Dendritic cell treated with granulocyte-macrophage colony-stimulating factor and Interleukin-4, amounts not matched to agents 40 ng/mL and 50 ng/mL, for 4 days (primary cell): ENCODE measurements around the gene KRTAP25-1.

Experiments
- H3K27ac Mint-ChIP-seq: one replicate; pipeline ENCODE4 v1.8.0; 2022; ENCODE audit warnings: mild to moderate bottlenecking, mixed read lengths
- H3K27me3 Mint-ChIP-seq: one replicate; pipeline ENCODE4 v1.8.0; 2022; ENCODE audit warnings: mild to moderate bottlenecking, mixed read lengths
- H3K36me3 Mint-ChIP-seq: one replicate; pipeline ENCODE4 v1.8.0; 2022; ENCODE audit warnings: low read depth, mixed read lengths
- H3K4me1 Mint-ChIP-seq: one replicate; pipeline ENCODE4 v1.8.0; 2022; ENCODE audit warnings: low read depth, mixed read lengths
- H3K4me3 Mint-ChIP-seq: one replicate; pipeline ENCODE4 v1.8.0; 2022; ENCODE audit warnings: mild to moderate bottlenecking, moderate library complexity, mixed read lengths
- H3K9me3 Mint-ChIP-seq: one replicate; pipeline ENCODE4 v1.8.0; 2022; ENCODE audit warnings: mixed read lengths
- intact Hi-C: fragments of 100-400 bp; cut with micrococcal nuclease; formaldehyde crosslinking; loops from one replicate; pipeline ENCODE4 v1.15.0; 2022

KRTAP25-1 gene

DNA sequence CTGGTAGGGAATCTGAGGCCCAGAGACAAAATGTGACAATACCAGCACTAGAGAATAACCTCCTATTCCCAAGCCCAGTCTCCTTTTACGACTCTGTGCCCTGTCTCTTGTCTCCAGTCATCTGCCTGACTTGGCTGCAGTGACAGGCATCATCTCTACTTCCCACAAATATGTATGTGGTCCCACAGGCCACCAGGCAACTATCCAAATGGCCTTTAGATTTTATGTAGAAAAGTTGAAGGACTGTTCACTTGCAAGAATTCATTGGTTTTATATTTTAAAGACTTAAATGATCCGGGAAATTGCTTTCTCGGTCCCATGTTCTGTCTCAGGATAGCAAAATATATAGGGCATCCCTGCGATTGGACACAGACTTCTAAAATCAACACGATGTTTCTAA, 18.2 kb downstream of the KRTAP25-1 start:
- no peak overlapping the region for H3K4me3 Mint-ChIP-seq
- no peaks in the 10 kb centered on the region for H3K27me3 Mint-ChIP-seq
- no peak overlapping the region for H3K27ac Mint-ChIP-seq
- H3K36me3 Mint-ChIP-seq = no peaks in the 10 kb centered on the region
- H3K9me3 Mint-ChIP-seq = peaks cover 2% of the 10 kb centered on the region
- intact Hi-C loops = no loop called here
- H3K4me1 Mint-ChIP-seq = no peaks in the 10 kb centered on the region

DNA sequence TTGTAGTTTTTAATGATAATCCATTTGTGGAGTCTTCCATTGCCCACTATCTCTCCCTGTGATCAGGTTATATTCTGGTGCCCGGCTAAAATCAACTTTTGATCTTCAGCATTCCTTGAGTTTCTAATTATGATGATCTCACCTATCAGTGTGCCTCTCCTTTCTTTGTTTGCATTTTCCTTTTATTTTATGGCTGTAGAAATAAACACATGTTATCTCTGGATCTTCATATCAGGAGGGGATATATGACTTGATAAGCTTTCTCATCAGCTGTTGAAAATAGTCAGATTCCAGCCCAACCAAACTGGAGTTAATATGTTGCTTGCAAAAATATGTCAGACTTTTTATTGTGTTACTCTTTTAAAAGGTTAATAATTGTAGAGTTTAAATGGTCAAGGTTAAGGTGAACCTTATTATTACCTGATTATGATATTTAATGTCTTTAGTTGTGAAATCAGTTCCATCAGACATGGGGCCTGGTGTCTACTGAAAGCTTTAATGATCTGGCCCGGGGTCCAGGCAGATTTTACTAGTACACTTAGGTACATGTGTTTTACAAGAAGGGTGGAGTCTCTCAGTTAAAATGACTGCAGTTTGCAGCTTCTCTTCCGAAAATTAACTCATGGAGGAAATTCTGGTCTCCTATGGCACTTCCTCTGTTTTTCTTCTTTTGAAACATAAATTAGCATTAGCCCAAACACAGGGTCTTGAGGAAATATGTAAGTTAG, 19.3 kb downstream of the KRTAP25-1 start:
- Mint-ChIP-seq H3K4me3 (no peak overlapping the region), H3K27ac (no peak overlapping the region), H3K36me3 (no peaks in the 10 kb centered on the region), H3K9me3 (peaks cover 9% of the 10 kb centered on the region), H3K4me1 (no peaks in the 10 kb centered on the region), H3K27me3 (no peaks in the 10 kb centered on the region)
- intact Hi-C loops = no loop called here

DNA sequence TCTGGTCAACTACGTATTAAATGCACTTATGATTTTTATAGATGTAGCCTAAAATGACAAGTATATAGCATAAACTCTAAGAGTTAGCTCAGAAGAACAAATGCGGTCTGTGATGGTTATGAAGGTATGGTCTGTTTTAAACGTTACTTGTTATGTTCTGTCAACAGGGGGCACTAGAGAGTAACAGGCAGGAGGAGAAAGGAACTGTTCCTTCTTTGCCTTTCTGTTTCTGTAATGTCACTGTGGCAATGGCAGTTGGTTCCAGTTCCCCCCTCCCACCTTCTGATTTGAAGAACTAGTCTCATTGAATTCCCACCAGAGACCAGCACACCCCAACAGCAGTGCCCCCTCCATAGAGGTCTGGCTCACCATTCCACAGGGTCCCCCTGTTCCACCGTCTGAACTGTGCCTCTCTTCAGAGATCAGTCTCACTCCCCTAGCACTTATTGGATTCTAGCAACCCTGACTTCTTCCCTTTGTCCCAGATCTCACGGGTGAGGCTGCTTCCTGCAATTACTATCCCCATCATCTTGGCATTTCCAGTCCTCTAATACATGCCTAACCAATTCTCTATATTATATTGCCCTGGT, 20.6 kb downstream of the KRTAP25-1 start:
- intact Hi-C loops = no loop called here
- Mint-ChIP-seq H3K9me3 (peaks cover 17% of the 10 kb centered on the region), H3K27ac (no peak overlapping the region), H3K4me1 (no peaks in the 10 kb centered on the region), H3K4me3 (no peak overlapping the region), H3K27me3 (no peaks in the 10 kb centered on the region), H3K36me3 (no peaks in the 10 kb centered on the region)

DNA sequence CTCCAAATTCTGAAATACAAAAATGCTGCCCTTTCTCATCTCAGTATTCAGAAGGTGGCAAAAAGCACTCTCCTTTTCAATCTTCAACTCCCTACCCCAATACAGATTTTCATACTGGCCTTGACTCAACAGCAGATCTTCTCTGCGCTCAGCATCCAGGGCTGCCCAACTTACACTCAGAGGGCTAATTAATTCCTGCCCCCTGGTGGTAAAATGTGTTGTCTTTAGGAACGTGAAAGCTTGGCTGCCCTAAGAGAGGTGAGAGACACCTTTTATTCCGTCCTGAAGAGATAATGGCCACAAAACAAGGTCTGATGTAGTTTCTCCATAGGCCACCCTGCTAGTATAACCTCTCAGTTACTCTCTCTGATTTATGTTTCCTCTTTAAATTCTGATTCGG, 31.5 kb downstream of the KRTAP25-1 start:
- H3K27me3 Mint-ChIP-seq = no peaks in the 10 kb centered on the region
- H3K9me3 Mint-ChIP-seq = peaks cover 10% of the 10 kb centered on the region
- H3K4me1 Mint-ChIP-seq = no peaks in the 10 kb centered on the region
- H3K27ac Mint-ChIP-seq = no peak overlapping the region
- no peak overlapping the region for H3K4me3 Mint-ChIP-seq
- intact Hi-C loops = no loop called here
- no peaks in the 10 kb centered on the region for H3K36me3 Mint-ChIP-seq

DNA sequence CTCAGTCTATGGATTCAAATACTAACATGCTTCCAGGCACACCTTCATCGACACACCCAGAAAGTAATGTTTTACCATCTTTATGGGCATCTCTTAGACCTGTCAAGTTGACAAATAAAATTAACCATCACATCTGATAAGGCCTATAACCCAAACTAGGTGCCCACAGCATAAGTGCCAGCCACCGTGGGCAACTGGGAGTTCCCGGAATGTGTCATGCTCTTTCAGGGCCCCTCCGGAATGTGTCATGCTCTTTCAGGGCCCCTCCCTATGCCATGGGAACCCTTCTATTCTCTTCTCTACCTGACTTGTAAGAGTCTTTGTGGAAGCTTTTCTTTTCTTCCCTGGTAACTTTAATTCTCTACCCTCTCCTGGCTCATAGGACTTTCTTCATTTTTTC, 33.2 kb downstream of the KRTAP25-1 start:
- Mint-ChIP-seq H3K36me3 (no peaks in the 10 kb centered on the region), H3K4me1 (no peaks in the 10 kb centered on the region), H3K27ac (no peak overlapping the region), H3K27me3 (no peaks in the 10 kb centered on the region), H3K4me3 (no peak overlapping the region), H3K9me3 (peaks cover 10% of the 10 kb centered on the region)
- intact Hi-C loops = no loop called here

DNA sequence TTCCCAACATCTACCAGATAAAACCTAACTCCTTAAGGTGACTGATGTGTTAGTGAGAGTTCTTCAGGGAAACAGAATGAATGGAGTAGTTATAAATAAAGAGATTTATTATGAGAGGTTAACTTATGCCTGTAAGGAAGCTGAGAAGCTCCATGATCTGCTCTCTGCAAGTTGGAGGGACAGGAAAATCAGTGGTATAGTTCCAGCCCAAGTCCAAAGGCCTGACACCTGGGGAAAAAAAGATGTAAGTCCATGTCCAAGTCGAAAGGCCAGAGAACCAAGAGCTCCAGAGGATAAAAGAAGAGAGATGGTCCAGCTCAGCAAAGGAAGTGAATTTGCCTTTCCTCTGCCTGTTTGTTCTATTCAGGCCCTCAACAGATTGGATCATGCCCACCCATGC, 33.6 kb downstream of the KRTAP25-1 start:
- no peaks in the 10 kb centered on the region for H3K36me3 Mint-ChIP-seq
- intact Hi-C loops = no loop called here
- H3K4me1 Mint-ChIP-seq = no peaks in the 10 kb centered on the region
- no peaks in the 10 kb centered on the region for H3K27me3 Mint-ChIP-seq
- peaks cover 10% of the 10 kb centered on the region for H3K9me3 Mint-ChIP-seq
- no peak overlapping the region for H3K4me3 Mint-ChIP-seq
- no peak overlapping the region for H3K27ac Mint-ChIP-seq

DNA sequence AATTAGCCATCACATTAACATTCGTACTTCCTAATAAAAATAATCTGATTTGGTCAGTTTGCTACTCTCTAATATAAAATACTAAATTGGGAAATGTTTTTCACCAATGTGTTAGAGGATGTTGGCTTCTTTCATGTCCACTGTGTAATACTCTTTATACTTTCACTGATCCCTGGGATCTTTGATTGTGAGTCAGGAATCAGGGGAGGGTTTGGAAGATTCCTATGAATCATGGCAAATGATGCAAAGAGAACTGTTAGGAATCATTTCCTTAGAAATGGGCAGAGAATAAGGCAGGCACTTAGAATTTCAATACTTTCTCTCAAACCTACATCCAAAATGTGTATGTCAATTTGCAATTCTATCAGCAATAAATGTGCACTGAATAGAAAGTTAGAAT, 37.5 kb downstream of the KRTAP25-1 start:
- Mint-ChIP-seq H3K4me3 (no peak overlapping the region), H3K27me3 (no peaks in the 10 kb centered on the region), H3K4me1 (no peaks in the 10 kb centered on the region), H3K36me3 (no peaks in the 10 kb centered on the region), H3K9me3 (peaks cover 10% of the 10 kb centered on the region), H3K27ac (no peak overlapping the region)
- intact Hi-C loops = no loop called here

DNA sequence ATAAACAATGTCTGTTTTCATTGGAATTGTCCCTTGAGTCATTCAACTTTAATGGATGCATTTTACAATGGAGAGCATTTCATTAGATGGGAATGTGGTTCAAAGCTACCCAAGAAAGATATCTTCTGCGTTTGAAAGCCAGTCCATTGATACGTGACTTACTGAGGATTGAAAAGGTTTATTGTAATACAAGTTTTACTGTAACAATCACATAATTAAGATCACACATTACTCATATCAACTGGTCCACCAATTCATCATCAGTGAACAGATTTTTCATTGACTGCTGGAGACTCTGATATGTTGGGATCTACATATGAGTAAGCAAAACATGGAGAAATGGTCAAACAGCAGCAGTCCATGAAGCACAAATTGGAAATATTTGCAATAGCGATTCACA, 39.4 kb downstream of the KRTAP25-1 start:
- peaks cover 10% of the 10 kb centered on the region for H3K9me3 Mint-ChIP-seq
- no peaks in the 10 kb centered on the region for H3K27me3 Mint-ChIP-seq
- H3K4me1 Mint-ChIP-seq = no peaks in the 10 kb centered on the region
- no peak overlapping the region for H3K4me3 Mint-ChIP-seq
- H3K36me3 Mint-ChIP-seq = no peaks in the 10 kb centered on the region
- no peak overlapping the region for H3K27ac Mint-ChIP-seq
- intact Hi-C loops = no loop called here

DNA sequence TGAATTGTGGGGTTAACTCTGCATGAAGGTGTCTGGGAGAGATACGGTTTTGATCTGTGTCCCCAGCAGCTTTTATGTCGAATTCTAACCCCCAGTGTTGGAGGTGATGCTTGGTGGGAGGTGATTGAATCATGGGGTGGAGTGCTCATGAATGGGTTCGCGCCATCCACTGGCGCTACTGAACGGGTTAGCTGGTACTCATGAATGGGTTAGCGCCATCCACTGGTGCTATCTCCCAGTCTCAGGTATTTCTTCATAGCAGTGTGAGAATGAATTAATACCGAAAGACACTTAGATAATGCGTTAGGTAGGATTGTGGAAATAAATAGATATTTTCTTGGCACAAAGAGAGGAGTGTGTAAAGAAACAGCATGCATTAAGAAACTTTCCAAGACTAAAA, 40.5 kb downstream of the KRTAP25-1 start:
- Mint-ChIP-seq H3K9me3 (peaks cover 9% of the 10 kb centered on the region), H3K4me3 (no peak overlapping the region), H3K27me3 (no peaks in the 10 kb centered on the region), H3K4me1 (no peaks in the 10 kb centered on the region), H3K36me3 (no peaks in the 10 kb centered on the region), H3K27ac (no peak overlapping the region)
- intact Hi-C loops = no loop called here

DNA sequence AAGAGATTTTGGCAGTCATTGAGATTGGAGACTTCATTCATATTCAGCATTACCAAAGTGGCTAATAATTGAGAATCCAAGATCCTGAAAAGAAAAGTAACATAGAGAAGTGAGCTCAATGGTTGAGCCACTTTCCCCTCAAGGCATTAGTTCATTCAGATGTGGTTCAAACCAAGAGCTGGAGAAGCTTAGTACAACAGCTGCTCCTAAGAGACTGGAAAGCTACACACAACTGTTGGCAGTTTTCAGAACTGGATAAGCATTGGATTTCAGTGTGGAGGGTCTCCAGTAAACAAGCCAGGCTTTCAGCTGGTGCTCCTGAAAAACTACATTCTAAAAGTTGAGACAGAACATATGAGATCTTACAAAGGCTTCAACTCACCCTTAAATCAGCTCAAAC, 44.3 kb downstream of the KRTAP25-1 start:
- Mint-ChIP-seq H3K27ac (no peak overlapping the region), H3K4me1 (no peaks in the 10 kb centered on the region), H3K4me3 (no peak overlapping the region), H3K36me3 (no peaks in the 10 kb centered on the region), H3K9me3 (no peaks in the 10 kb centered on the region), H3K27me3 (no peaks in the 10 kb centered on the region)
- intact Hi-C loops = no loop called here

DNA sequence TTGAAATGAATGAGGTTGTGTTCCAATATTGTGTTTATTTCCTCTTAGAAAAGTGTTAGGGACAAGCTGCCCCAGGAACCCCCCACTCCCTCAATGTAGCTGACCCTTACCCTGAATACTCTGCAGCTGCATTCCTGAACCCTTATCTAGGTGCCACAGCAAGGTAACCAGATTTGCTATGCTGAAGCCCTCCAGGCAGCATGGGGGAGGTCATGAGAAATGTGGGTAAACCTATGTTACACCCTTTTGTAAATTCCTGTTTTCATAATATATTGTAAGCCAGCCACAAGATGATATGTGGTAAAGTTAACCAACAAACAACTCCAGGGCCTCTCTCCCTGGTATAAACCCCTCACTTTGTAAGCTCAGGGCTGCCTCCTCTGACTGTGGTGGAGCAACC, 45.6 kb downstream of the KRTAP25-1 start:
- Mint-ChIP-seq H3K36me3 (no peaks in the 10 kb centered on the region), H3K27me3 (no peaks in the 10 kb centered on the region)

DNA sequence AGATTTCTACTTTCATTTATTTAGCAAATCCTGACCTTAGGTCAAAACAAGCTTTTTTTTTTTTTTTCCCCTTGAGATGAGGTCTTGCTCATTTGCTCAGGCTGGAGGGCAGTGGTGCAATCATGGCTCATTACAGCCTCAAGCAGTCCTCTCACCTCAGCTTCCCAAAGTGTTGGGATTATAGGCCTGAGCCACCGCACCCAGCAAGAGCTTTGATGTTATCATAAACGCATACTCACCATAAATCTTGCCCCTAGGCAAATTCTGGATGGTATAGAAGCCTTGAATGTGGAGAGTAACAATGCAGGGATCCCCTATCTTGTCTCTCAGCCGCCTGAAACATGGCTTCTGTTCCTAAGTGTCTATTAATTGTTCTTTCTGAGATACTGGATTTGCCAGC, 48.7 kb downstream of the KRTAP25-1 start:
- H3K9me3 Mint-ChIP-seq = no peaks in the 10 kb centered on the region
- intact Hi-C loops = no loop called here
- H3K4me1 Mint-ChIP-seq = no peaks in the 10 kb centered on the region
- no peaks in the 10 kb centered on the region for H3K27me3 Mint-ChIP-seq
- H3K4me3 Mint-ChIP-seq = no peak overlapping the region
- H3K27ac Mint-ChIP-seq = no peak overlapping the region
- no peaks in the 10 kb centered on the region for H3K36me3 Mint-ChIP-seq

More for the DNA sequence above, 45.6 kb downstream of the KRTAP25-1 start:
- no peak overlapping the region for H3K27ac Mint-ChIP-seq
- no peaks in the 10 kb centered on the region for H3K4me1 Mint-ChIP-seq
- intact Hi-C loops = no loop called here
- H3K9me3 Mint-ChIP-seq = no peaks in the 10 kb centered on the region
- H3K4me3 Mint-ChIP-seq = no peak overlapping the region
